Measurements from ENCODE around the gene LRRC36.

DNA sequence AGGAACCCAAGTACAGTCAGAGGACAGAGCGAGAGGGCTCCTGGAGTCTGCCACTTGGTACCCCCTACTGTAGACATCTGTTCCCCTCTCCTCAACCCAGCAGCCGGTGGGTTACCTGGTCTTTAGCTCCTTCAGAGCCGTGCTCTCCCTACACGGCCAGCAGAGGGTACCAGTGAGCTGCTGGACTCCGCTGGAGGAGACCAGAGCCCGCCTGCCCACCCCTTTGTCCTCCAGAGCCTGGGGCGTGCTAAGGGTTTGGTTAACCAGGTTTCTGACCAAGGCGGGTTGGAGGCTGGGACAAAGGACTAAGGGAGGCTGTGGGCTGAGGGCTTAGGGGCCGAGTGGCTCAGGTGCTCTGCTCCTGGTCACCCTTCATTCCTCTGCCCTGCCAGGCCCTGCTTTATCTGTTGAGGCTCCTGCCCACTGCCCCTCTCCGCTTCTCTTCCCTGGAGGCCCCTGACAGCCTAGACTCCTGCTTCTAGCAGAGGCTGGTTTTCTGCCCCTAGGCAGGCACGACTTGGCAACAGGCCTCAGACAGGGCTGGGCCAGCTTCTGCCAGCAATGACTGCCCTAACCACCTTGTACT is 101.6 kb downstream of the LRRC36 start:
- TF ChIP-seq, protein P1, sequence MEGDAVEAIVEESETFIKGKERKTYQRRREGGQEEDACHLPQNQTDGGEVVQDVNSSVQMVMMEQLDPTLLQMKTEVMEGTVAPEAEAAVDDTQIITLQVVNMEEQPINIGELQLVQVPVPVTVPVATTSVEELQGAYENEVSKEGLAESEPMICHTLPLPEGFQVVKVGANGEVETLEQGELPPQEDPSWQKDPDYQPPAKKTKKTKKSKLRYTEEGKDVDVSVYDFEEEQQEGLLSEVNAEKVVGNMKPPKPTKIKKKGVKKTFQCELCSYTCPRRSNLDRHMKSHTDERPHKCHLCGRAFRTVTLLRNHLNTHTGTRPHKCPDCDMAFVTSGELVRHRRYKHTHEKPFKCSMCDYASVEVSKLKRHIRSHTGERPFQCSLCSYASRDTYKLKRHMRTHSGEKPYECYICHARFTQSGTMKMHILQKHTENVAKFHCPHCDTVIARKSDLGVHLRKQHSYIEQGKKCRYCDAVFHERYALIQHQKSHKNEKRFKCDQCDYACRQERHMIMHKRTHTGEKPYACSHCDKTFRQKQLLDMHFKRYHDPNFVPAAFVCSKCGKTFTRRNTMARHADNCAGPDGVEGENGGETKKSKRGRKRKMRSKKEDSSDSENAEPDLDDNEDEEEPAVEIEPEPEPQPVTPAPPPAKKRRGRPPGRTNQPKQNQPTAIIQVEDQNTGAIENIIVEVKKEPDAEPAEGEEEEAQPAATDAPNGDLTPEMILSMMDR (IDR thresholded peaks at IDR 0.05; ENCODE audit: insufficient read depth, low read length, poor library complexity, severe bottlenecking) = peak; percentile 80
- no peak for TF ChIP-seq EZH2phosphoT487 (conservative IDR thresholded peaks at IDR 0.05; ENCODE audit: low read length)

Measured in SU-DHL-6 (cell line).